Measurements from ENCODE around the gene NOTCH2. TPM values are rescaled to one million over a fixed set of nuclear protein-coding genes. Genes with fewer than 3 reads are reported as not detected.
"Not testable (repeated sequence)": the region's sequence is repeated elsewhere in the genome, so short reads cannot be mapped to it uniquely, and the experiment has no call there.

NOTCH2 gene
- total and polyA plus RNA-seq, 7 experiments from 2014 or later = 25.4 to 143 (median 71.0) TPM

GRCh38 chr1:120008320-120008719, 61.1 kb downstream of the NOTCH2 start:
- H3K36me3 ChIP-seq (ENCODE audit: control insufficient read depth in 2 of 3, insufficient read depth in 3 of 3, low read length in 3 of 3); POLR2A ChIA-PET; H3K4me1 Mint-ChIP-seq; H3K27me3 Mint-ChIP-seq; H3K27me3 ChIP-seq (ENCODE audit: control insufficient read depth in 2 of 2, insufficient read depth in 2 of 2, low read length in 2 of 2); DNase-seq; H3K9me3 Mint-ChIP-seq; intact Hi-C loops (cut with micrococcal nuclease); H3K9me3 ChIP-seq (ENCODE audit: control insufficient read depth in 2 of 3, low read length in 3 of 3); H3K4me3 ChIP-seq (ENCODE audit: low read length); ATAC-seq; CTCF ChIA-PET; H3K4me3 Mint-ChIP-seq; H3K4me1 ChIP-seq (ENCODE audit: control insufficient read depth in 2 of 2, insufficient read depth in 2 of 2, low read length in 2 of 2); H3K27ac Mint-ChIP-seq; H3K27ac ChIP-seq (ENCODE audit: low read depth, low read length): not testable (repeated sequence)
- H3K36me3 Mint-ChIP-seq = peaks cover 0 to 10% (median 0%) of the 10 kb centered on the region in 5 donors

GRCh38 chr1:120007850-120008249, 61.6 kb downstream of the NOTCH2 start:
- CTCF ChIA-PET; intact Hi-C loops (cut with micrococcal nuclease); H3K4me3 ChIP-seq (ENCODE audit: low read length); H3K27ac ChIP-seq (ENCODE audit: low read depth, low read length); H3K36me3 ChIP-seq (ENCODE audit: control insufficient read depth in 2 of 3, insufficient read depth in 3 of 3, low read length in 3 of 3); H3K4me1 ChIP-seq (ENCODE audit: control insufficient read depth in 2 of 2, insufficient read depth in 2 of 2, low read length in 2 of 2); H3K27ac Mint-ChIP-seq; DNase-seq; H3K4me1 Mint-ChIP-seq; H3K4me3 Mint-ChIP-seq; ATAC-seq; H3K27me3 Mint-ChIP-seq; H3K9me3 ChIP-seq (ENCODE audit: control insufficient read depth in 2 of 3, low read length in 3 of 3); POLR2A ChIA-PET; H3K27me3 ChIP-seq (ENCODE audit: control insufficient read depth in 2 of 2, insufficient read depth in 2 of 2, low read length in 2 of 2); H3K9me3 Mint-ChIP-seq: not testable (repeated sequence)
- H3K36me3 Mint-ChIP-seq = peaks cover 0 to 10% (median under 1%) of the 10 kb centered on the region in 5 donors

GRCh38 chr1:120001035-120001434, 68.4 kb downstream of the NOTCH2 start:
- CTCF ChIA-PET; ATAC-seq; H3K27me3 Mint-ChIP-seq; H3K27ac Mint-ChIP-seq; H3K4me3 ChIP-seq (ENCODE audit: low read length); H3K9me3 Mint-ChIP-seq; H3K27ac ChIP-seq (ENCODE audit: low read depth, low read length); POLR2A ChIA-PET; H3K9me3 ChIP-seq (ENCODE audit: control insufficient read depth in 2 of 3, low read length in 3 of 3); H3K4me3 Mint-ChIP-seq; H3K4me1 Mint-ChIP-seq; H3K4me1 ChIP-seq (ENCODE audit: control insufficient read depth in 2 of 2, insufficient read depth in 2 of 2, low read length in 2 of 2); H3K36me3 ChIP-seq (ENCODE audit: control insufficient read depth in 2 of 3, insufficient read depth in 3 of 3, low read length in 3 of 3); H3K27me3 ChIP-seq (ENCODE audit: control insufficient read depth in 2 of 2, insufficient read depth in 2 of 2, low read length in 2 of 2); DNase-seq; intact Hi-C loops (cut with micrococcal nuclease): not testable (repeated sequence)
- H3K36me3 Mint-ChIP-seq = peaks cover 0 to 22% (median 5%) of the 10 kb centered on the region in 5 donors

GRCh38 chr1:119996731-119997312, 72.6 kb downstream of the NOTCH2 start:
- H3K4me1 Mint-ChIP-seq; ATAC-seq; H3K4me3 Mint-ChIP-seq; H3K9me3 ChIP-seq (ENCODE audit: control insufficient read depth in 2 of 3, low read length in 3 of 3); intact Hi-C loops (cut with micrococcal nuclease); H3K27me3 Mint-ChIP-seq; H3K27ac ChIP-seq (ENCODE audit: low read depth, low read length); H3K4me3 ChIP-seq (ENCODE audit: low read length); H3K27me3 ChIP-seq (ENCODE audit: control insufficient read depth in 2 of 2, insufficient read depth in 2 of 2, low read length in 2 of 2); H3K4me1 ChIP-seq (ENCODE audit: control insufficient read depth in 2 of 2, insufficient read depth in 2 of 2, low read length in 2 of 2); DNase-seq; H3K9me3 Mint-ChIP-seq; POLR2A ChIA-PET; H3K27ac Mint-ChIP-seq; H3K36me3 ChIP-seq (ENCODE audit: control insufficient read depth in 2 of 3, insufficient read depth in 3 of 3, low read length in 3 of 3); CTCF ChIA-PET: not testable (repeated sequence)
- H3K36me3 Mint-ChIP-seq = peaks cover 0 to 15% (median 5%) of the 10 kb centered on the region in 5 donors

GRCh38 chr1:119995975-119996374, 73.5 kb downstream of the NOTCH2 start:
- not testable (repeated sequence) for ATAC-seq

GRCh38 chr1:119988306-119989062, 81.0 kb downstream of the NOTCH2 start:
- Histone ChIP-seq H3K27me3 (ENCODE audit: control insufficient read depth in 2 of 2, insufficient read depth in 2 of 2, low read length in 2 of 2) (no peaks in the 10 kb centered on the region), H3K9me3 (ENCODE audit: control insufficient read depth in 2 of 3, low read length in 3 of 3) (no peaks in the 10 kb centered on the region), H3K4me1 (ENCODE audit: control insufficient read depth in 2 of 2, insufficient read depth in 2 of 2, low read length in 2 of 2) (peaks cover 0 to 14% of the 10 kb centered on the region in 2 donors), H3K36me3 (ENCODE audit: control insufficient read depth in 2 of 3, insufficient read depth in 3 of 3, low read length in 3 of 3) (no peaks in the 10 kb centered on the region), H3K27ac (ENCODE audit: low read depth, low read length) (peak overlapping the region; percentile 21), H3K4me3 (ENCODE audit: low read length) (no peak overlapping the region)
- H3K4me1 Mint-ChIP-seq = peaks cover 36 to 47% (median 41%) of the 10 kb centered on the region in 7 donors
- DNase-seq (no peak), ATAC-seq (peak; percentile 83)
- peaks cover 17 to 33% (median 27%) of the 10 kb centered on the region in 5 donors for H3K36me3 Mint-ChIP-seq
- POLR2A ChIA-PET = no interaction called here
- H3K27ac Mint-ChIP-seq = peak overlapping the region; percentile 21 to 84 (median 67)
- H3K27me3 Mint-ChIP-seq = no peaks in the 10 kb centered on the region
- H3K4me3 Mint-ChIP-seq = peak overlapping the region in 7 of 10 donors; percentile 9 to 71 (median 52)
- CTCF ChIA-PET = no interaction called here
- H3K9me3 Mint-ChIP-seq = no peaks in the 10 kb centered on the region
- intact Hi-C loops (cut with micrococcal nuclease) = loop anchor here in 1 of 2 donors (5.0 kb wide), 1 partner anchor 56 kb away; no protein-coding TSS in a partner anchor

More at GRCh38 chr1:119995975-119996374, 73.5 kb downstream of the NOTCH2 start:
- intact Hi-C loops (cut with micrococcal nuclease); CTCF ChIA-PET; H3K36me3 ChIP-seq (ENCODE audit: control insufficient read depth in 2 of 3, insufficient read depth in 3 of 3, low read length in 3 of 3); H3K4me3 Mint-ChIP-seq; H3K9me3 Mint-ChIP-seq; H3K36me3 Mint-ChIP-seq; H3K4me3 ChIP-seq (ENCODE audit: low read length); H3K27ac ChIP-seq (ENCODE audit: low read depth, low read length); H3K9me3 ChIP-seq (ENCODE audit: control insufficient read depth in 2 of 3, low read length in 3 of 3); H3K27me3 ChIP-seq (ENCODE audit: control insufficient read depth in 2 of 2, insufficient read depth in 2 of 2, low read length in 2 of 2); H3K4me1 ChIP-seq (ENCODE audit: control insufficient read depth in 2 of 2, insufficient read depth in 2 of 2, low read length in 2 of 2); H3K27ac Mint-ChIP-seq; H3K4me1 Mint-ChIP-seq; POLR2A ChIA-PET; DNase-seq; H3K27me3 Mint-ChIP-seq: not testable (repeated sequence)

Measured in naive thymus-derived CD4-positive, alpha-beta T cell (primary cell).